ENCODE data around the gene FAM72C. TPM values are rescaled to one million over a fixed set of nuclear protein-coding genes. Genes with fewer than 3 reads are reported as not detected.
"Not testable (repeated sequence)": the region's sequence is repeated elsewhere in the genome, so short reads cannot be mapped to it uniquely, and the experiment has no call there.

The FAM72C gene
- polyA plus RNA-seq, 3 donors = 1.6 to 2.7 TPM; not detected in 1

DNA sequence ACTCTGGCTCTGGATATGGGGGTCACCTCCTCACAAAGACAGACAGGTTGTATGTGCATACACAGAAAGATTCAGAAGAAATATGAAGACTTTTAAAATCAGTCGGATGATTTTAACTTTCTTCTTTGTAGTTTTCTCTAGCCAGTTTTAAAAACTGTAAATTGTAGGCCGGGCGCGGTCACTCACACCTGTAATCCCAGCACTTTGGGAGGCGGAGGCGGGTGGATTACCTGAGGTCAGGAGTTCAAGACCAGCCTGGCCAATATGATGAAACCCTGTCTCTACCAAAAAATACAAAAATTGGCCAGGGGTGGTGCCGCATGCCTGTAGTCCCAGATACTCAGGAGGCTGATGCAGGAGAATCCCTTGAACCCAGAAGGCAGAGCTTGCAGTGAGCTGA, 58.1 kb downstream of the FAM72C start:
- DNase-seq = not testable (repeated sequence)

Measured in renal pelvis (tissue), 4 donors.